ENCODE results near the gene COBL.

GRCh38 chr7:51288896-51289622 lies 27.6 kb downstream of the COBL start:
- TF ChIP-seq CTCF (IDR thresholded peaks at IDR 0.05), result no peak
- TF ChIP-seq POLR2AphosphoS5 (IDR thresholded peaks at IDR 0.05; ENCODE audit: low read depth, low read length), result no peak
- TF ChIP-seq, protein P1, sequence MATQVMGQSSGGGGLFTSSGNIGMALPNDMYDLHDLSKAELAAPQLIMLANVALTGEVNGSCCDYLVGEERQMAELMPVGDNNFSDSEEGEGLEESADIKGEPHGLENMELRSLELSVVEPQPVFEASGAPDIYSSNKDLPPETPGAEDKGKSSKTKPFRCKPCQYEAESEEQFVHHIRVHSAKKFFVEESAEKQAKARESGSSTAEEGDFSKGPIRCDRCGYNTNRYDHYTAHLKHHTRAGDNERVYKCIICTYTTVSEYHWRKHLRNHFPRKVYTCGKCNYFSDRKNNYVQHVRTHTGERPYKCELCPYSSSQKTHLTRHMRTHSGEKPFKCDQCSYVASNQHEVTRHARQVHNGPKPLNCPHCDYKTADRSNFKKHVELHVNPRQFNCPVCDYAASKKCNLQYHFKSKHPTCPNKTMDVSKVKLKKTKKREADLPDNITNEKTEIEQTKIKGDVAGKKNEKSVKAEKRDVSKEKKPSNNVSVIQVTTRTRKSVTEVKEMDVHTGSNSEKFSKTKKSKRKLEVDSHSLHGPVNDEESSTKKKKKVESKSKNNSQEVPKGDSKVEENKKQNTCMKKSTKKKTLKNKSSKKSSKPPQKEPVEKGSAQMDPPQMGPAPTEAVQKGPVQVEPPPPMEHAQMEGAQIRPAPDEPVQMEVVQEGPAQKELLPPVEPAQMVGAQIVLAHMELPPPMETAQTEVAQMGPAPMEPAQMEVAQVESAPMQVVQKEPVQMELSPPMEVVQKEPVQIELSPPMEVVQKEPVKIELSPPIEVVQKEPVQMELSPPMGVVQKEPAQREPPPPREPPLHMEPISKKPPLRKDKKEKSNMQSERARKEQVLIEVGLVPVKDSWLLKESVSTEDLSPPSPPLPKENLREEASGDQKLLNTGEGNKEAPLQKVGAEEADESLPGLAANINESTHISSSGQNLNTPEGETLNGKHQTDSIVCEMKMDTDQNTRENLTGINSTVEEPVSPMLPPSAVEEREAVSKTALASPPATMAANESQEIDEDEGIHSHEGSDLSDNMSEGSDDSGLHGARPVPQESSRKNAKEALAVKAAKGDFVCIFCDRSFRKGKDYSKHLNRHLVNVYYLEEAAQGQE (IDR thresholded peaks at IDR 0.05; ENCODE audit: insufficient read depth in 1 of 2, low read depth in 2 of 2, low read length in 1 of 2), result no peak
